ENCODE data around the gene SLC35F3. TPM values are rescaled to one million over a fixed set of nuclear protein-coding genes. Genes with fewer than 3 reads are reported as not detected.

Gene SLC35F3
- total and polyA plus RNA-seq, 4 donors = 0.01 to 0.37 (median 0.08) TPM; not detected in 1

DNA sequence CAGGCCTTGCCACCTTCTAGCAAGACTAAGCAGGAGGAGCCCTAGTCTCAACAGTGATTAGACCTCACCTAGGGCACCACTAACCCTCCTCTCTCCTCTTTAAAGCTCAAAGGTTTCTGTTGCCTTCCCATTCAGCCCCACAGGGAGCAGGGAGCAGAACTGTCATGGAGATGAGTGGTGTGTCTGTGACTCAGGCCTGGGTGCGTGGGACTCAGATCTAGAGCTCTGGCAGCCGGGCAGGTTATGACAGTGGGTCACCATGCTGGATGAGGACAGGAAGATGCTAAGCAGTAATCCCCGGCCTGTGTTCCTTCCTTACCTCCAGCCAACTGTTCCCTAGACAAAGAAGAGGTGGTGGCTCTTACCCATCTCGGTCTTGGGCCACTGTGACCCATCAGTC lies 408.7 kb downstream of the SLC35F3 start:
- TF ChIP-seq RAD21 (IDR thresholded peaks at IDR 0.05) = no peak
- TF ChIP-seq YY1 (IDR thresholded peaks at IDR 0.05) = no peak
- TF ChIP-seq HNF4A (conservative IDR thresholded peaks at IDR 0.05) = no peak
- no peak for TF ChIP-seq HNF4G (IDR thresholded peaks at IDR 0.05)
- TF ChIP-seq NR2F2 (IDR thresholded peaks at IDR 0.05) = no peak
- TF ChIP-seq, protein P1, sequence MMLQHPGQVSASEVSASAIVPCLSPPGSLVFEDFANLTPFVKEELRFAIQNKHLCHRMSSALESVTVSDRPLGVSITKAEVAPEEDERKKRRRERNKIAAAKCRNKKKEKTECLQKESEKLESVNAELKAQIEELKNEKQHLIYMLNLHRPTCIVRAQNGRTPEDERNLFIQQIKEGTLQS (IDR thresholded peaks at IDR 0.05) = no peak
- no peak for TF ChIP-seq MAX (IDR thresholded peaks at IDR 0.05)
- TF ChIP-seq JUND (IDR thresholded peaks at IDR 0.05) = no peak
- no peak for TF ChIP-seq FOXA2 (IDR thresholded peaks at IDR 0.05)
- no peak for TF ChIP-seq RXRA (IDR thresholded peaks at IDR 0.05)
- TF ChIP-seq TAF1 (conservative IDR thresholded peaks at IDR 0.05) = no peak
- no peak for TF ChIP-seq EGR1 (IDR thresholded peaks at IDR 0.05; ENCODE audit: low read depth in 2 of 2)
- no peak for TF ChIP-seq FOXA1 (IDR thresholded peaks at IDR 0.05)
- TF ChIP-seq, protein P2, sequence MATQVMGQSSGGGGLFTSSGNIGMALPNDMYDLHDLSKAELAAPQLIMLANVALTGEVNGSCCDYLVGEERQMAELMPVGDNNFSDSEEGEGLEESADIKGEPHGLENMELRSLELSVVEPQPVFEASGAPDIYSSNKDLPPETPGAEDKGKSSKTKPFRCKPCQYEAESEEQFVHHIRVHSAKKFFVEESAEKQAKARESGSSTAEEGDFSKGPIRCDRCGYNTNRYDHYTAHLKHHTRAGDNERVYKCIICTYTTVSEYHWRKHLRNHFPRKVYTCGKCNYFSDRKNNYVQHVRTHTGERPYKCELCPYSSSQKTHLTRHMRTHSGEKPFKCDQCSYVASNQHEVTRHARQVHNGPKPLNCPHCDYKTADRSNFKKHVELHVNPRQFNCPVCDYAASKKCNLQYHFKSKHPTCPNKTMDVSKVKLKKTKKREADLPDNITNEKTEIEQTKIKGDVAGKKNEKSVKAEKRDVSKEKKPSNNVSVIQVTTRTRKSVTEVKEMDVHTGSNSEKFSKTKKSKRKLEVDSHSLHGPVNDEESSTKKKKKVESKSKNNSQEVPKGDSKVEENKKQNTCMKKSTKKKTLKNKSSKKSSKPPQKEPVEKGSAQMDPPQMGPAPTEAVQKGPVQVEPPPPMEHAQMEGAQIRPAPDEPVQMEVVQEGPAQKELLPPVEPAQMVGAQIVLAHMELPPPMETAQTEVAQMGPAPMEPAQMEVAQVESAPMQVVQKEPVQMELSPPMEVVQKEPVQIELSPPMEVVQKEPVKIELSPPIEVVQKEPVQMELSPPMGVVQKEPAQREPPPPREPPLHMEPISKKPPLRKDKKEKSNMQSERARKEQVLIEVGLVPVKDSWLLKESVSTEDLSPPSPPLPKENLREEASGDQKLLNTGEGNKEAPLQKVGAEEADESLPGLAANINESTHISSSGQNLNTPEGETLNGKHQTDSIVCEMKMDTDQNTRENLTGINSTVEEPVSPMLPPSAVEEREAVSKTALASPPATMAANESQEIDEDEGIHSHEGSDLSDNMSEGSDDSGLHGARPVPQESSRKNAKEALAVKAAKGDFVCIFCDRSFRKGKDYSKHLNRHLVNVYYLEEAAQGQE (IDR thresholded peaks at IDR 0.05) = no peak
- no peak for TF ChIP-seq CTCF (IDR thresholded peaks at IDR 0.05; ENCODE audit: low read depth, low read length, missing input control)
- TF ChIP-seq GABPA (IDR thresholded peaks at IDR 0.05 in 1 of 2, conservative IDR thresholded peaks at IDR 0.05 in 1 of 2) = no peak
- no peak for TF ChIP-seq SP1 (IDR thresholded peaks at IDR 0.05)
- TF ChIP-seq, protein P3, sequence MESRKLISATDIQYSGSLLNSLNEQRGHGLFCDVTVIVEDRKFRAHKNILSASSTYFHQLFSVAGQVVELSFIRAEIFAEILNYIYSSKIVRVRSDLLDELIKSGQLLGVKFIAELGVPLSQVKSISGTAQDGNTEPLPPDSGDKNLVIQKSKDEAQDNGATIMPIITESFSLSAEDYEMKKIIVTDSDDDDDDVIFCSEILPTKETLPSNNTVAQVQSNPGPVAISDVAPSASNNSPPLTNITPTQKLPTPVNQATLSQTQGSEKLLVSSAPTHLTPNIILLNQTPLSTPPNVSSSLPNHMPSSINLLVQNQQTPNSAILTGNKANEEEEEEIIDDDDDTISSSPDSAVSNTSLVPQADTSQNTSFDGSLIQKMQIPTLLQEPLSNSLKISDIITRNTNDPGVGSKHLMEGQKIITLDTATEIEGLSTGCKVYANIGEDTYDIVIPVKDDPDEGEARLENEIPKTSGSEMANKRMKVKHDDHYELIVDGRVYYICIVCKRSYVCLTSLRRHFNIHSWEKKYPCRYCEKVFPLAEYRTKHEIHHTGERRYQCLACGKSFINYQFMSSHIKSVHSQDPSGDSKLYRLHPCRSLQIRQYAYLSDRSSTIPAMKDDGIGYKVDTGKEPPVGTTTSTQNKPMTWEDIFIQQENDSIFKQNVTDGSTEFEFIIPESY (IDR thresholded peaks at IDR 0.05) = no peak
- no peak overlapping the region for H3K9ac ChIP-seq (ENCODE audit: low read depth in 1 of 2, low read length in 2 of 2)
- DNase-seq (ENCODE audit: low spot score) = no peak
- WGBS = 98% methylated on average over 4 of the region's 4 CpGs
- no peaks in the 10 kb centered on the region for H3K36me3 ChIP-seq (ENCODE audit: control insufficient read depth in 4 of 4, insufficient read depth in 3 of 4, low read depth in 1 of 4, low read length in 3 of 4)
- no peak overlapping the region for H3K4me3 ChIP-seq (ENCODE audit: low read depth in 1 of 3, low read length in 3 of 3)
- no peaks in the 10 kb centered on the region for H3K27me3 ChIP-seq (ENCODE audit: control insufficient read depth in 4 of 4, insufficient read depth in 4 of 4, low read length in 3 of 4)
- H3K9me3 ChIP-seq (ENCODE audit: control insufficient read depth in 4 of 4, low read length in 3 of 4) = no peaks in the 10 kb centered on the region
- peaks cover 2 to 14% (median 7%) of the 10 kb centered on the region in 4 donors for H3K4me1 ChIP-seq (ENCODE audit: control insufficient read depth in 4 of 4, insufficient read depth in 4 of 4, low read length in 3 of 4)
- no peak overlapping the region for H3K27ac ChIP-seq (ENCODE audit: low read depth in 1 of 2, low read length in 2 of 2)
